Measurements from ENCODE around the gene RPL13.

RPL13 gene

DNA sequence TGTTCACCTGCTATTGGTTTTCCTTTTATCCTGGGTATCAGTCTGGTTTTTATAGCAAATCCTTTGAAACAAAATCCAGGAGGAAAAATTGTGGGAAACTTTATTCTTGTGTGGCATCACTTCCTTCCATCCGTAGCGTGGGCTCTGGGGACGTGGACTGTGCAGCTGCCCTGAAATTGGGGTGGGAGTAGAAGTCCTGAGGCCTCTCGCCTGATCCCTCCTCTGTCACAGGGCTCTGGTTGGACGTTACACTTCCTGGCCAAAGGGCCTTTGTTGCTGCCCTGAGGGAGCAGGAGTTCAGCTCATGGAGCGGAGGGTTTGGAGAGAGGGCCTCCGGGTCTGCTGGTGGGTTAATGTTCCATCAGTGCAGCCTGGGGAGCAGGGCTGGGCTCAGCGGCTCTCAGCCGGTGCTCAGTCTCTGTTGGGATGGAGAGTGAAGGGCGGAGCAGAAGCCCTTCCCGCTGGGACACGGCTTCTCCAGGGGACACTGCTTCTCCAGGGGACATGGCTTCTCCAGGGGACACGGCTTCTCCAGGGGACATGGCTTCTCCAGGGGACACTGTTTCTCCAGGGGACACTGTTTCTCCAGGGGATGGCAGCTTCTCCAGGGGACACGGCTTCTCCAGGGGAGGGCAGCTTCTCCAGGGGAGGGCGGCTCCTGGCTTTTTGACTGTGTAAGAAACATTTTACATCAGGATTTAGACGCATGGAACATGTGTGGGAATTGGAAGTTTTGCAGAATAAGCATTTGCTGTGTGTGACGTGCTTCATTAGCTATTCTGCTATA, 15.2 kb upstream of the RPL13 start:
- no peak for DNase-seq

DNA sequence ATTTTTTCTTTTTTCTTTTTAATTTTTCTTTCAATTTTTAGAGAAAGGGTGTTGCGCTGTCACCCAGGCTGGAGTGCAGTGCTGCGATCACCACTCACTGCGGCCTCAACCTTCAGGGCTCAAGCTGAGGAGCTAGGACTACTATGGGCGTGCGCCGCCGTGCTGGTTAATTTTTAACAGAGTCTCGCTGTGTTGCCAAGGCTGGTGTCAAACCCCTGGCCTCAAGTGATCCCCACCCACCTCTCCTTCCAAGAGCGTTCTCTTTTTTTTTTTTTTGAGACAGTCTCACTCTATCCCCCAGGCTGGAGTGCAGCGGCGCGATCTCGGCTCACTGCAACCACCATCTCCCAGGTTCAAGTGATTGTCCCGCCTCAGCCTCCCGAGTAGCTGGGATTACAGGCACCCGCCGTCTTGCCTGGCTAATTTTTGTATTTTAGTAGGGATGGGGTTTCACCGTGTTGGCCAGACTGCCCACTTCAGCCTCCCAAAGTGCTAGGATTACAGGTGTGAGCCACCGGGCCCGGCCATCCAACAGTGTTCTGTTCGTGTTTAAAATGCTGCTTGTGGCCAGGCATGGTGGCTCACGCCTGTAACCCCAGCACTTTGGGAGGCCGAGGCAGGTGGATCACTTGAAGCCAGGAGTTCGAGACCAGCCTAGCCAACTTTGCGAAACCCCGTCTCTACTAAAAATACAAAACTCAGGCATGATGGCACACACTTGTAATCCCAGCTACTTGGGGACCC, 14.5 kb upstream of the RPL13 start:
- DNase-seq, result no peak

- DNase-seq, result no peak
Observed at GRCh38 chr16:89546781-89547180, 13.7 kb upstream of the RPL13 start.

- no peak for DNase-seq
Observed at GRCh38 chr16:89547291-89547690, 13.2 kb upstream of the RPL13 start.

DNA sequence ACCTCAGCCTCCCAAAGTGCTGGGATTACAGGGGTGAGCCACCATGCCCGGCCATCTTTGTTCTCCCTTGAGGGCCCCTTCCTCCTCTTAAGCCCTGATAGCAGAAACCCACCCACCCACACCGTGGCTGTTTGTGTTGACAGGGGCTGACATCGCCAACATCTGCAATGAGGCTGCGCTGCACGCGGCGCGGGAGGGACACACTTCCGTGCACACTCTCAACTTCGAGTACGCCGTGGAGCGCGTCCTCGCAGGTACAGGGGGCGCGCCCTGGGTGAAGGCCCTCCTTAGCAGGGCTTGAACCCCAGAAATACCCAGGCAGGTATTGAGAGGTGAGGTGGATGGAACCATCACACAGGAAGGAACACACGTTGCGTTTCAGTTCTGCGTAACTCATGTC, 12.6 kb upstream of the RPL13 start:
- DNase-seq, result no peak

- DNase-seq, result no peak
Observed at GRCh38 chr16:89548344-89549006, 12.0 kb upstream of the RPL13 start.

DNA sequence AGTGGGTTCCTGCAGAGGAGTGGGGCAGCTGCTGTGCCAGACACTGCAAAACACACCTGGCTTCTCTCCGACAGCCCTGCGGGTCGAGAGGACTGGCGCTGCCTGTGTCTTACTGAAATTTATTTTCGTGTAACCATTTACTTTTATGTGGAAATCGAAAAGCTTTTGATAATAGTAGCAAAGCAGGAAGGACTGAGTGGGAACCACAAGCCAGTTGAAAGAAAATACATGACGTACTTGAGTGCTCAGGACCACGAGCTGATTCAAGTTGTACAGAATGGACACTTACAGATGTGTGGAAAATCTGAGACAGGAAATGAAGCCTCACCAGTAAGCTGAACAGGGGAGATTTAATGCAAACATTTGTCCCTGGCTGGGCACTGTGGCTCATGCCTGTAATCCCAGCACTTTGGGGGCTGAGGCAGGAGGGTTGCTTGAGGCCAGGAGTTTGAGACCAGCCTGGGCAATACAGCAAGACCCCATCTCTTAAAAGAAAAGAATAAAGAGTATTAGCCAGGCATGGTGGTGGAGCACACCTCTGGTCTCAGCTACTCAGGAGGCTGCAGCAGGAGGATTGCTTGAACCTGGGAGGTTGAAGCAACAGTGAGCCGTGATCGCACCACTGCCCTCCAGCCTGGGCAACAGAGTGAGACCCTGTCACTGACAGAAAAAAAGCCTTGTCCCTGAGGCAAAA, 11.3 kb upstream of the RPL13 start:
- no peak for DNase-seq

DNA sequence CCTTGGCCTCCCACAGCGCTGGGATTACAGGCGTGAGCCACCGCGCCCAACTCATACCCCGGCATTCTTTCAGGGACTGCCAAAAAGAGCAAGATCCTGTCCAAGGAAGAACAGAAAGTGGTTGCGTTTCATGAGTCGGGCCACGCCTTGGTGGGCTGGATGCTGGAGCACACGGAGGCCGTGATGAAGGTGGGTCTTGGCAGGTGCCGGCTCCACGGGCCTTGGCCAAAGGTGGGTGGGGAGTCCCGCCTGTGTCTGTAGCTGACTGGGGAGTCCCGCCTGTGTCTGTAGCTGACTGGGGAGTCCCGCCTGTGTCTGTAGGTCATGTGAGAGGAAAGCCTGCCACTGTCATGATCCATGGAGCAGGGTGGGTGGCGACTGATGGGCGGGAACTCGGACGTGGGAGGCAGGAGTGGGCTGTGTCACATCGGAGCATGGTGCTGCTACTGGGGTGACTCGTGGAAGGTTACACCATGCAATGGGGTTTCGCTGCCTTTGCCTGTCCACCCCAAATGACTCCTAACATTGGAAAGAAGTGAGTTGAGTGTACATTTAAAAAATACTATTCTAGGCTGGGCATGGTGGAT, 10.0 kb upstream of the RPL13 start:
- no peak for DNase-seq

DNA sequence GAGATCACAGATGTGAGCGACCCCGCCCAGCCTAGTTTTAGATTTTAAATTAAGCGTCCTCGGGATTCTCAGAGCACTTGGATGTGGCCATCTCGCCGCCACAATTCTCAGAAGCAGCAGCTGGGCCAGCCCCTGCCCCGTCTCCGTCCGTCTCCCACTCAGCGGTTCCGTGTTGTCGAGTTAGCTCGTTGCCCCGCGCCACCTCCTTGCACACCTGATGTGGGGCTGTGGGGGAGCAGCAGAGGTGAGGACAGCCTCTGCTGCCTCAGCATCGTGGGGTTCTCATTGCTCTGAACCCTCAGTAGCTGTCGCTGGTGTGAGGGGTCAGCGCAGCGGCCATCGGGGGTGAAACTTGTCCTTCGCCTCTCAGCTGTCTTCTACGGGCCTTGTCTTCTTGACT, 8.2 kb upstream of the RPL13 start:
- no peak for DNase-seq

- DNase-seq, result no peak
Observed at GRCh38 chr16:89552913-89553312, 7.6 kb upstream of the RPL13 start.

- DNase-seq, result no peak
Observed at GRCh38 chr16:89553733-89554132, 6.7 kb upstream of the RPL13 start.

DNA sequence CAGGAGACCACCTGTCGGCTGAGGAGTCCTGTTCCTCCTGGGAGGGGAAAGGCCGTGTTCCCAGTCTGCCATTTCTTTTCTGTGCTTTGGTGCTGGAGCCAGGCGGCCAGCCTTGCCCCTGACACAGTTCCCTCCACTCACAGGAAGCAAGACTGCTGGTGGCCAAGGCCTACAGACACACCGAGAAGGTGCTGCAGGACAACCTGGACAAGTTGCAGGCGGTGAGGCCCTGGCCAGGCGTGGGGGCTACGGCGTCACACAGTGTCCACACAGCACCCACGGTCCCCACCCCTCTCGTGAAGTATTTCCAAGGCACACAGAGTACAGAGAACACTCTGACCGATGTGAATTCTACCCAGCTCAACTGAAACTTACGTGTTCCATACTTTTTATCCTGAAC, 6.1 kb upstream of the RPL13 start:
- DNase-seq, result no peak

GRCh38 chr16:89555265-89555664, 5.2 kb upstream of the RPL13 start:
- DNase-seq, result no peak

- no peak for DNase-seq
Observed at GRCh38 chr16:89555780-89556179, 4.7 kb upstream of the RPL13 start.

- no peak for DNase-seq
Observed at GRCh38 chr16:89556750-89557689, 3.5 kb upstream of the RPL13 start.

DNA sequence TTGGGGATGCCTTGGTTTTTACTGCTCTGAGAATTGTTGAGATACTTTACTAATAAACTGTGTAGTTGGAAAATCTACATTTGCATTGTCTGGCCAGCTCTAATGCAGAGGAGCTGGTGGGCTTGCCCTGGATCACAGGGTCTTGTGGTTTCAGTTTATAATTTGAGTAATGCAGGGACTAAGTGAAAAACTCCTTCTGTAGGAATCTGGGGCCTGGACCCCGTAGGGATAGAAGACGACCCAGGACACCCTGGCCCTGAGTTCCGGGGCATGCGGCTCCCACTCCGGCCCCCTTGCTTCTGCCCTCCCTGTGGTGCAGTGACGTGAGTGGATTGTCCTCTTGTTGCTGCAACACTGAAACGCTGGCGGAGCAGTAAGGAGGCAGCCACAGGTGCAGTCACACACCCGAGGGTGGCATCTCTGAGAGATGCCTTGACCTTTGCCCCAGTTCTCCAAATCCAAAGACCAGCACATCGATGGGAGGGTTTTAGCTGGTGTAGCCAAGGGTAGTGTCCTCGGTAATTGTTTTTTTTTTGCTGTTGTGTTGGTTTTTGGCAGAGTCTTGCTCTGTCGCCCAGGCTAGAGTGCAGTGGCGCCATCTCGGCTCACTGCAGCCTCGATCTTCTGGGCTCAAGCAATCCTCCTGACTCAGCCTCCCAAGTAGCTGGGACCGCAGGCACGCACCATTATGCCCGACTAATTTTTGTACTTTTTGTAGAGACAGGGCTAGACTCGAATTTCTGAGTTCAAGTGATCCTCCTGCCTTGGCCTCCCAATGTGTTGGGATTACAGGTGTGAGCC, 2.6 kb upstream of the RPL13 start:
- DNase-seq, result no peak

DNA sequence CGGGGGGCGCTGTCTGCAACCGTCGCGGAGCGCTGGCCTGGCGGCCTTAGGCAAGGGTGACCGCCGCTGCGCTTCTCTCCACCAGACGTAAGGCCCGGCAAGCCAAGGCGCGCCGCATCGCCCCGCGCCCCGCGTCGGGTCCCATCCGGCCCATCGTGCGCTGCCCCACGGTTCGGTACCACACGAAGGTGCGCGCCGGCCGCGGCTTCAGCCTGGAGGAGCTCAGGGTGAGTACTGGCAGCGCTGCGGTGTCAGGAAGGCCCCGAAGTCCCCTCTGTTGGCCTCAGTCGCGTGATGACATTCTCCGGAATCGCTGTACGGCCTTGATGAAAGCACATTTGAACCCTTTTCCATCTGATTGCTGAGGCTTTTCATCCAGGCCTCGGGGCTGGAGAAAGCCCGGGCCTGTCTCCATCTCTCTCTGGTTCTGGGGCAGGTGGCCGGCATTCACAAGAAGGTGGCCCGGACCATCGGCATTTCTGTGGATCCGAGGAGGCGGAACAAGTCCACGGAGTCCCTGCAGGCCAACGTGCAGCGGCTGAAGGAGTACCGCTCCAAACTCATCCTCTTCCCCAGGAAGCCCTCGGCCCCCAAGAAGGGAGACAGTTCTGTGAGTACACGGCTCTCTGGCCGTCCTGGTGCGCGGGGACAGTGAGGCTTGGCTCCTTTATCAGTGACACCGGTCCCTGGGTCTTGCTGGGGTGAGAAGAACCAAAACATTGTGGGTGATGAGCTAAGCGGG, 831 bp downstream of the RPL13 start:
- DNase-seq, result no peak

- no peak for DNase-seq
Observed at GRCh38 chr16:89561884-89562599, 1.6 kb downstream of the RPL13 start.

DNA sequence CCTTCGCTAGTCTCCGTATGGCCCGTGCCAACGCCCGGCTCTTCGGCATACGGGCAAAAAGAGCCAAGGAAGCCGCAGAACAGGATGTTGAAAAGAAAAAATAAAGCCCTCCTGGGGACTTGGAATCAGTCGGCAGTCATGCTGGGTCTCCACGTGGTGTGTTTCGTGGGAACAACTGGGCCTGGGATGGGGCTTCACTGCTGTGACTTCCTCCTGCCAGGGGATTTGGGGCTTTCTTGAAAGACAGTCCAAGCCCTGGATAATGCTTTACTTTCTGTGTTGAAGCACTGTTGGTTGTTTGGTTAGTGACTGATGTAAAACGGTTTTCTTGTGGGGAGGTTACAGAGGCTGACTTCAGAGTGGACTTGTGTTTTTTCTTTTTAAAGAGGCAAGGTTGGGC, 2.5 kb downstream of the RPL13 start:
- DNase-seq, result no peak
